NB4 (cell line): Measurements from ENCODE around the gene GABBR1.

Experiments
- DNase-seq: peaks from one replicate; pipeline ENCODE4 v3.0.0; 2010; ENCODE audit warnings: low read depth
- H3K4me3 ChIP-seq: one replicate; pipeline ENCODE4 v1.5.1; 2011; ENCODE audit warnings: mild to moderate bottlenecking, low read depth, low read length, moderate library complexity
- MYC ChIP-seq: IDR thresholded peaks from 2 replicates; pipeline ENCODE4 v1.6.1; 2011; ENCODE audit warnings: low read depth, low read length
- POLR2A ChIP-seq: IDR thresholded peaks from 2 replicates; pipeline ENCODE4 v1.6.1; 2011; ENCODE audit warnings: mild to moderate bottlenecking; ENCODE audit not compliant: insufficient read length; ENCODE audit errors: extremely low read depth
- TF ChIP-seq, protein P1 (sequence below): IDR thresholded peaks from 2 replicates; pipeline ENCODE4 v1.6.1; 2011; ENCODE audit warnings: low read depth, low read length
- TF ChIP-seq, protein P2 (sequence below): IDR thresholded peaks from one replicate; pipeline ENCODE4 v1.5.1; 2012; ENCODE audit warnings: low read depth, low read length

GABBR1 gene

DNA sequence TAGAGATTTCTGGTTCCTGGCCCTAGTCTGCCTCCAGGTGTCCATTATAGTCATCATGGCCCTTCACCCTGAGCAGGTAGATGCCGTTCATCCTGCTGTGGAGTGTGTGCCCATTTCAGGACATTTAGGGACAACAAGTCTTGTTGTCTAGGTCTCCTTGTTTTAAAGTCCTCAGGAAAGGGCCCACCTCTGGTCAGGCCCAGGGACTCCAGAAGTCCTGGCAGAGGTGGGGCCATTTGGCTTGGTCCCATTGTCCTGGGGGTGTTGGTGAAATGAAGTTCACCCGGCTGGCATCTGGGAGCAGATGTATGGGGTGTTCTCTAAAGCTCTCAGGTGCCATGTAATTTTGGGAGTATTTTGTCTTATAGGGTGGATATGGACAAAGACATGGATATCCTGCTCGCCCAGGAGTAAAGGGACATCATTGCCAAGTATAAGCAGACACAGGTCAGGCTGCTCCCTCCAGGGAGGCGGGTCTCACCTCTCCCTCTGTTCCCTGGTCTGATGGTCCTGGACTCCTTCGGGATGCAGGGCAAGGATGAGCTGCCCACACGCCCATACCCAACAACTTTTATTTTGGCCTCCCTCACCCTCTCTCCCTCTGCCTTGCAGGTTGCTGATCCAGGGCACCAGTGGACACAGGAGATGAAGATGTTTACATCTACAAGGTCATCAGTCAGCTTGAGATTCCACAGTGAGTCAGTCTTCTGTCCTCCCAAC lies 113.5 kb downstream of the GABBR1 start:
- H3K4me3 ChIP-seq = no peak overlapping the region
- DNase-seq = no peak
- no peak for TF ChIP-seq MYC
- TF ChIP-seq, protein P1, sequence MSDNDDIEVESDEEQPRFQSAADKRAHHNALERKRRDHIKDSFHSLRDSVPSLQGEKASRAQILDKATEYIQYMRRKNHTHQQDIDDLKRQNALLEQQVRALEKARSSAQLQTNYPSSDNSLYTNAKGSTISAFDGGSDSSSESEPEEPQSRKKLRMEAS = no peak
- TF ChIP-seq, protein P2, sequence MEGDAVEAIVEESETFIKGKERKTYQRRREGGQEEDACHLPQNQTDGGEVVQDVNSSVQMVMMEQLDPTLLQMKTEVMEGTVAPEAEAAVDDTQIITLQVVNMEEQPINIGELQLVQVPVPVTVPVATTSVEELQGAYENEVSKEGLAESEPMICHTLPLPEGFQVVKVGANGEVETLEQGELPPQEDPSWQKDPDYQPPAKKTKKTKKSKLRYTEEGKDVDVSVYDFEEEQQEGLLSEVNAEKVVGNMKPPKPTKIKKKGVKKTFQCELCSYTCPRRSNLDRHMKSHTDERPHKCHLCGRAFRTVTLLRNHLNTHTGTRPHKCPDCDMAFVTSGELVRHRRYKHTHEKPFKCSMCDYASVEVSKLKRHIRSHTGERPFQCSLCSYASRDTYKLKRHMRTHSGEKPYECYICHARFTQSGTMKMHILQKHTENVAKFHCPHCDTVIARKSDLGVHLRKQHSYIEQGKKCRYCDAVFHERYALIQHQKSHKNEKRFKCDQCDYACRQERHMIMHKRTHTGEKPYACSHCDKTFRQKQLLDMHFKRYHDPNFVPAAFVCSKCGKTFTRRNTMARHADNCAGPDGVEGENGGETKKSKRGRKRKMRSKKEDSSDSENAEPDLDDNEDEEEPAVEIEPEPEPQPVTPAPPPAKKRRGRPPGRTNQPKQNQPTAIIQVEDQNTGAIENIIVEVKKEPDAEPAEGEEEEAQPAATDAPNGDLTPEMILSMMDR = no peak
- TF ChIP-seq POLR2A = no peak

DNA sequence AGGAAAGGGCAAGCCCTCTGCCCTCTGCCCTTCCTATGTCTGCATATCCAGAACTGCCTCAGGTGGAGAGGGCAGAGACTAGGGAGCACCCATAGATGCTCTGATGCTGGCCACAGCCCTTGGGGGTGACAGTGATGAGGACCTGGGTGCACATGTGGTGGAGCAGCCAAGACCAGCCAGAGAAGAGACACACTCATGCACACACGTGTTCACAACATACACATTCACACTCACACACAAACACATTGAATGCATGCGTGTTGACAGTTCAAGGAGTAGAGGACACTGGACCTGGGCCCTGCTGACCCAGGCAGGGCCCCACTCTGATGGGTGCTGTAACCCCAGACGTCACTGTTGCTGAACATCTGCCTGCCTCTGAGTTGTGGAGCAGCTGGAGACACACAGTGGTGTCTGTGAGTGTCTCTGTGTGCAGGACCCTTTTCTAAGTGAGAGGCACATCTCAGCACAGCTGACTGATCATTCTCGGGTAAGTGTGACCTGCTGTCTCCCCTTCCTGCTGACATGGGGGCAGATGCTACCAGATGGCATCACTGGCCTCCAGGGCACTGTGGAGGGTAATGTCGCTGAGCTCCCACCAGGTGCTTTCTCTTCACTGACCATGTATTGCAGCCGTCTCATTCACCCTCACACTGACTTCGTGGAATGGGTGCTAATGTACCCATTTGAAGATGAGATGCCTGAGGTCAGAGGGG lies 115.1 kb downstream of the GABBR1 start:
- no peak overlapping the region for H3K4me3 ChIP-seq
- no peak for TF ChIP-seq MYC
- TF ChIP-seq, protein P2 = no peak
- no peak for TF ChIP-seq POLR2A
- TF ChIP-seq, protein P1 = no peak
- DNase-seq = no peak

DNA sequence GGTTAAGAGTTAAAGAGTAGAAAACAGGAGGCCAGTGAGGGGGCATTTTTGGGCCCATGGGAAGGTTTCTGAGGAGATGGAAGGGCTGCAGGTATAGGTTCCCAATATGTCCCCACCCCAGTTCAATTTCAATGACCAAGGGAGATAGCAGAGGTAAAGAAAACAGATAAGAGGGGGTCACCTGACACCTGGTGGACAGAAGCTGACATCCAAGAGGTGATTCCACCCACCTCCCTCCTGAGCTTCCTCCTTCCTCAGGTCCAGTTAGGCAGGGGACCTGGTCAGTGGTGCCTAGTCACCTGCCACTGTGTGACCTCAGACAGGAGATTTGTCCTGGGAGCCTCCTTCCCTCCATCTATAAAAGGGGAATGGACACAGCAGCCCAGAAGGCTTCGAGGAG lies 115.7 kb downstream of the GABBR1 start:
- H3K4me3 ChIP-seq = no peak overlapping the region
- TF ChIP-seq, protein P1 = no peak
- TF ChIP-seq POLR2A (no peak), MYC (no peak)
- DNase-seq = no peak

DNA sequence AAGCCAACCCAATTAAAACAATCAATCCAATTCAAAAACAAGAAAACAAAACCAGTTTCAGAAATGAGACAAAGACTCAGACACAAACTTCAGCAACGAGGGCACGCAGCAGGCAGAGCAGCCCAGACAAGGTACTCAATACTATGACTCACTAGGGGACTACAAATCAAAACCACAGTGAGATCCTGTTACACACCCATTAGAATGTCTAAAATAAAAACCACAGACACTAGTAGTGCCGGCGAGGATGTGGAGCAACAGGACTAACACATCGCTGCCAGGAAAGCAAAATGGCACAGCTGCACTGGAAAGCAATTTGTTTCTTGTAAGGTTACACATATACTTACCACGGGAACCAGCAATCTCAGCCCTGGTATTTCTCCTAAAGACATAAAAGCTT lies 116.9 kb downstream of the GABBR1 start:
- TF ChIP-seq, protein P1 = no peak
- TF ChIP-seq MYC (no peak), POLR2A (no peak)
- TF ChIP-seq, protein P2 = no peak
- DNase-seq = peak; percentile 72
- no peak overlapping the region for H3K4me3 ChIP-seq

DNA sequence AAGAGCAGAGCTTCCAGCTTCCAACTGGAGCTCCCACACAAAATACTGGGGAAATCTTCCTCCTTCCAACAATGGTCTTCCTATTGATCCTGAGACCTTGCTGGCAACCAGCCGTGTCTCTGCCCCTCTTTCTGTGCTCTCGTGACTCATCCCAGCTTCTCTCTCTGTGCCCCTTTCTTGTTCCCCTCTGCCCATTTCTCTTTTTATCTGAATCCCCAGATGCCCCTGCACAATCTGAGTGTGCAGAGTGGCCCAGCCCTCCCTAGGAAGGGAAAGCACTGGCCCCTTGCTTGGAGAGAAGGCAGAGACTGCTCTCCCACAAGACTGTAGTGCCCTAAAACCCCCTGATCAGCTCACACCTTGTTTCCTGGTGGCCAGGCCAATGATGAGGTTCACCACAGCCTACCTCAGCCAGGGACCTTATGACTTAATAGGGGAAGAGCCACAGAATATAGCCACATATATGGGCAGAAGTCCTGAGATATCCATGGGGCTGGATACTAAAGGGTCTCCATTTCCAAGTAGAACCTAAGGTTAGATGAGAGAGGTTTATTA lies 122.2 kb downstream of the GABBR1 start:
- TF ChIP-seq MYC = no peak
- TF ChIP-seq, protein P1 = no peak
- no peak for TF ChIP-seq POLR2A
- TF ChIP-seq, protein P2 = no peak
- no peak for DNase-seq
- no peak overlapping the region for H3K4me3 ChIP-seq

DNA sequence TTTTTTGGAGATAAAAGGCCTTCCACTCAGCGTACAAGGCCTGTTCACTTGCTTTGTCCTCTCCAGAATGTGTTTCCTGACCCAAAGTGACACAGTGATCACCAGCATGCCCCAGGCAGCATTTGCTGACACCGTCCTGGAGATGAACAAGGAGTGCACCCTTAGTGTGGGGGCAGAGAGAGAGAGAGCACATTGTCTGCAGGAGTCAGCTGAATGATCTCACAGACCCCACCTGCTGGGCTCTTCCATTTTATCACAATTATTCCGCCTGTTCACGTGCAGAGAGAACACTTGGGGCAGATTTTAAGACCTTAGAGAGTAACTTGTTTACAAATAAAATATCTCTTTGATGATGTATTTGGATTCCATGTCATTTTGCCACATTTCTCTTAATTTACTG lies 122.8 kb downstream of the GABBR1 start:
- TF ChIP-seq POLR2A = no peak
- TF ChIP-seq, protein P2 = peak; percentile 15
- peak; percentile 36 for DNase-seq
- no peak overlapping the region for H3K4me3 ChIP-seq
